Measurements from ENCODE around the gene CFAP97D1.
A peak's percentile ranks its signal among the peaks of the same experiment; 100 is the strongest.

Gene CFAP97D1

DNA sequence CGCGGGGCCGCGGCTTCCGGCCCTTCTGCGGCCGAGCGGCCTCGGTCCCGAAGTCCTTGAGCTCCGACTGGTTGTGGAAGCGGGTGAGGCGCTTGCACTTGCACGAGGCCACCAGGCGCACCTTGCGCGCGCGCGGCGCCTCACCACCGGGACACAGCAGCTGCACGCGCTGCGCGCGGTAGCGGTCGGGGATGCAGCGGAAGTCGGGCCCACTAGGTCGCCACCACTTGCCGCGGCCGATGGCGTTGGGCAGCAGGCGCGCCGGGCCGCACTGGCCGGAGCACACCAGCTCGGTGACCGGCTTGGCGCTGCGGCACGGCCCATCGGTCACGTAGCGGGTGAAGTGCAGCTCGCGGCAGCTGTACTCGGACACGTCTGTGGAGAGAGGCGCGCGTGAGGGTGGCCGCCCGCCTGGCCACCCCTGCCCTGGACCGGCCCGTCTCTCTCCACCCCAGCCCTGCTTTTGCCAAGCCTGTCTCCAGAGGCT is 24.8 kb upstream of the CFAP97D1 start:
- Histone ChIP-seq H3K4me2 (ENCODE audit: insufficient read depth, low read length, poor library complexity, severe bottlenecking) (peak overlapping the region; percentile 78), H3K18ac (ENCODE audit: low read length) (peak overlapping the region; percentile 95), H3K4me3 (ENCODE audit: low read length in 2 of 2) (peak overlapping the region in 1 of 2 donors; percentile 74), H4K8ac (ENCODE audit: low read depth, low read length) (peak overlapping the region; percentile 95), H2AFZ (ENCODE audit: low read length) (peak overlapping the region; percentile 53), H3K79me1 (ENCODE audit: low read depth, low read length) (no peaks in the 10 kb centered on the region), H2BK5ac (ENCODE audit: low read length) (no peak overlapping the region), H3K14ac (ENCODE audit: low read length) (peak overlapping the region; percentile 91), H3K27me3 (ENCODE audit: control insufficient read depth in 3 of 3, insufficient read depth in 3 of 3, low read depth in 1 of 3, low read length in 3 of 3) (peaks cover 0 to 81% (median 34%) of the 10 kb centered on the region in 3 experiments), H3K23ac (ENCODE audit: low read depth, low read length, poor library complexity) (peak overlapping the region; percentile 56), H2BK120ac (ENCODE audit: low read depth, low read length) (peak overlapping the region; percentile 35), H2BK15ac (ENCODE audit: low read length) (no peak overlapping the region), H3K4ac (ENCODE audit: low read length) (peak overlapping the region; percentile 7), H2AK5ac (ENCODE audit: low read depth, low read length) (no peak overlapping the region), H3K4me1 (ENCODE audit: control insufficient read depth in 2 of 2, insufficient read depth in 1 of 2, low read depth in 1 of 2, low read length in 2 of 2) (peaks cover 4 to 6% of the 10 kb centered on the region in 2 donors), H4K91ac (ENCODE audit: low read depth, low read length, poor library complexity) (no peak overlapping the region), H2BK12ac (ENCODE audit: low read length) (peak overlapping the region; percentile 48), H3K9ac (ENCODE audit: low read depth, low read length, poor library complexity) (peak overlapping the region; percentile 24), H3K9me3 (replicated peaks in 1 of 2; ENCODE audit: control insufficient read depth in 2 of 2, insufficient read depth in 1 of 2, low read depth in 1 of 2, low read length in 2 of 2) (no peaks in the 10 kb centered on the region), H3K36me3 (replicated peaks in 1 of 2; ENCODE audit: control insufficient read depth in 2 of 2, insufficient read depth in 2 of 2, low read length in 2 of 2) (no peaks in the 10 kb centered on the region), H3K27ac (replicated peaks; ENCODE audit: low read length) (no peak overlapping the region)
- peak; percentile 45 for DNase-seq (ENCODE audit: low spot score)
- no CpG with 5 or more reads among the region's 60 CpGs for WGBS, 2 donors (ENCODE audit: extremely low coverage in 2 of 2, insufficient read length in 2 of 2, insufficient replicate concordance in 1 of 2)

DNA sequence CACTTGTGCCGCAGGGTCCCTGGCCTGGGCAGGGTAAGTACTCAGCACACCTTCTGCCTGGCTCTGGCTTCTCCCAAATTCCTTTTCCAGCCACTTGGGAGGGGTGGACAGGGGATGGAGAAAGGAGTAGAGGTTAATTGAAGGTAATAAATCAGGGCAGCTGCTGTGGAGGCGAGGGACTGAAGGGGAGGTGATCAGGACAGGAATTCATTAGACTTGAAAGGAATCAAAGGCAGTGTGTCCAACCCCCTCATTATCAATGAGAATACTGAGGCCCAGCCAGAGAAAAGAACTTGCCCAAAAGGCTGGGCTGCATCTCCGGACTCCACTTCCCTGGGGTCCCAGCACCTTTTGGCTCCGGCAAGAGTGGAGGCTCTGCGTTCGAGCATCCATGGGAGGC is 24.0 kb upstream of the CFAP97D1 start:
- no peak overlapping the region for H2BK5ac ChIP-seq (ENCODE audit: low read length)
- DNase-seq (ENCODE audit: low spot score), result no peak
- H3K9me3 ChIP-seq (replicated peaks in 1 of 2; ENCODE audit: control insufficient read depth in 2 of 2, insufficient read depth in 1 of 2, low read depth in 1 of 2, low read length in 2 of 2), result no peaks in the 10 kb centered on the region
- no peak overlapping the region for H3K14ac ChIP-seq (ENCODE audit: low read length)
- H3K23ac ChIP-seq (ENCODE audit: low read depth, low read length, poor library complexity), result no peak overlapping the region
- no peak overlapping the region for H3K4ac ChIP-seq (ENCODE audit: low read length)
- WGBS, 2 donors (ENCODE audit: extremely low coverage in 2 of 2, insufficient read length in 2 of 2, insufficient replicate concordance in 1 of 2), result no CpG with 5 or more reads among the region's 6 CpGs
- H3K36me3 ChIP-seq (replicated peaks in 1 of 2; ENCODE audit: control insufficient read depth in 2 of 2, insufficient read depth in 2 of 2, low read length in 2 of 2), result no peaks in the 10 kb centered on the region
- H2BK15ac ChIP-seq (ENCODE audit: low read length), result no peak overlapping the region
- H3K18ac ChIP-seq (ENCODE audit: low read length), result no peak overlapping the region
- H2BK120ac ChIP-seq (ENCODE audit: low read depth, low read length), result no peak overlapping the region
- H3K27me3 ChIP-seq (ENCODE audit: control insufficient read depth in 3 of 3, insufficient read depth in 3 of 3, low read depth in 1 of 3, low read length in 3 of 3), result peaks cover 0 to 74% (median 34%) of the 10 kb centered on the region in 3 experiments
- no peak overlapping the region for H4K8ac ChIP-seq (ENCODE audit: low read depth, low read length)
- no peak overlapping the region for H4K91ac ChIP-seq (ENCODE audit: low read depth, low read length, poor library complexity)
- H2AFZ ChIP-seq (ENCODE audit: low read length), result no peak overlapping the region
- no peak overlapping the region for H3K4me2 ChIP-seq (ENCODE audit: insufficient read depth, low read length, poor library complexity, severe bottlenecking)
- no peak overlapping the region for H3K9ac ChIP-seq (ENCODE audit: low read depth, low read length, poor library complexity)
- no peak overlapping the region for H2AK5ac ChIP-seq (ENCODE audit: low read depth, low read length)
- no peak overlapping the region for H3K27ac ChIP-seq (replicated peaks; ENCODE audit: low read length)
- H2BK12ac ChIP-seq (ENCODE audit: low read length), result no peak overlapping the region
- peaks cover 4 to 6% of the 10 kb centered on the region in 2 donors for H3K4me1 ChIP-seq (ENCODE audit: control insufficient read depth in 2 of 2, insufficient read depth in 1 of 2, low read depth in 1 of 2, low read length in 2 of 2)
- H3K4me3 ChIP-seq (ENCODE audit: low read length in 2 of 2), result no peak overlapping the region
- H3K79me1 ChIP-seq (ENCODE audit: low read depth, low read length), result no peaks in the 10 kb centered on the region

DNA sequence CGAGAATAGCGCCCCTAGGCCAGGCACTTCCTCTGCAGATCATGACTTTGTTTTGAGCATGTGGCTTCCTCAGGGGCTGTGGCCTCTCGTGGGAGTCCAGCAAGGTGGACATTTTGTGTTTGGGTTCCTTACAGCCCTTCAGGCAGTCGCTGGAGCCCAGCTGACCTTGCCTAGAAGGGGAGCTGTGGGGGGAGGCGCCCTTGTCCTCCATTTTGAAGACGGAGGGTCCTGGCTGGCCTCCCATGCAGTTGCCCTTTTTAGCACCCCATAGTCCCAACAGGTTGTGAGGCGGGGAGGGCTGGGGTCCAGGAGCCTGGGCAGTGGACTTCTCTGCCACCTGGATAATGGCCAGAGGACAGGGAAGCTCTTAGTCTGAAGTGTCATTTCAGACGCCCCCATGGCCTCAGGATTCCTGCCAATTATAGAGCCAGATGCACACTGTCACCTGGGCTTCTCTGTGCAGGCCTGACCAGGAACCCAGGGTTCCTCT is 23.0 kb upstream of the CFAP97D1 start:
- DNase-seq (ENCODE audit: low spot score), result no peak
- H3K9me3 ChIP-seq (replicated peaks in 1 of 2; ENCODE audit: control insufficient read depth in 2 of 2, insufficient read depth in 1 of 2, low read depth in 1 of 2, low read length in 2 of 2), result no peaks in the 10 kb centered on the region
- H3K9ac ChIP-seq (ENCODE audit: low read depth, low read length, poor library complexity), result no peak overlapping the region

GRCh38 chr17:43758086-43758485 is 22.1 kb upstream of the CFAP97D1 start:
- no peak overlapping the region for H3K9ac ChIP-seq (ENCODE audit: low read depth, low read length, poor library complexity)
- H4K91ac ChIP-seq (ENCODE audit: low read depth, low read length, poor library complexity), result no peak overlapping the region
- no peak overlapping the region for H3K27ac ChIP-seq (replicated peaks; ENCODE audit: low read length)
- H3K14ac ChIP-seq (ENCODE audit: low read length), result no peak overlapping the region
- H3K4me3 ChIP-seq (ENCODE audit: low read length in 2 of 2), result no peak overlapping the region
- H2BK120ac ChIP-seq (ENCODE audit: low read depth, low read length), result no peak overlapping the region
- no peak overlapping the region for H3K18ac ChIP-seq (ENCODE audit: low read length)
- no peak overlapping the region for H2BK5ac ChIP-seq (ENCODE audit: low read length)
- no peak for DNase-seq (ENCODE audit: low spot score)
- H3K4ac ChIP-seq (ENCODE audit: low read length), result no peak overlapping the region
- H2AK5ac ChIP-seq (ENCODE audit: low read depth, low read length), result peak overlapping the region; percentile 36
- no peak overlapping the region for H2AFZ ChIP-seq (ENCODE audit: low read length)
- no peak overlapping the region for H3K23ac ChIP-seq (ENCODE audit: low read depth, low read length, poor library complexity)
- H3K79me1 ChIP-seq (ENCODE audit: low read depth, low read length), result no peaks in the 10 kb centered on the region
- WGBS, 2 donors (ENCODE audit: extremely low coverage in 2 of 2, insufficient read length in 2 of 2, insufficient replicate concordance in 1 of 2), result no CpG with 5 or more reads among the region's 6 CpGs
- no peak overlapping the region for H2BK12ac ChIP-seq (ENCODE audit: low read length)
- H3K27me3 ChIP-seq (ENCODE audit: control insufficient read depth in 3 of 3, insufficient read depth in 3 of 3, low read depth in 1 of 3, low read length in 3 of 3), result peaks cover 0 to 63% (median 34%) of the 10 kb centered on the region in 3 experiments
- H3K9me3 ChIP-seq (replicated peaks in 1 of 2; ENCODE audit: control insufficient read depth in 2 of 2, insufficient read depth in 1 of 2, low read depth in 1 of 2, low read length in 2 of 2), result no peaks in the 10 kb centered on the region
- H3K4me1 ChIP-seq (ENCODE audit: control insufficient read depth in 2 of 2, insufficient read depth in 1 of 2, low read depth in 1 of 2, low read length in 2 of 2), result peaks cover 4 to 6% of the 10 kb centered on the region in 2 donors
- H4K8ac ChIP-seq (ENCODE audit: low read depth, low read length), result no peak overlapping the region
- no peaks in the 10 kb centered on the region for H3K36me3 ChIP-seq (replicated peaks in 1 of 2; ENCODE audit: control insufficient read depth in 2 of 2, insufficient read depth in 2 of 2, low read length in 2 of 2)
- peak overlapping the region; percentile 18 for H2BK15ac ChIP-seq (ENCODE audit: low read length)
- no peak overlapping the region for H3K4me2 ChIP-seq (ENCODE audit: insufficient read depth, low read length, poor library complexity, severe bottlenecking)

More for the DNA sequence above, 23.0 kb upstream of the CFAP97D1 start:
- no peak overlapping the region for H2AFZ ChIP-seq (ENCODE audit: low read length)
- peaks cover 4 to 6% of the 10 kb centered on the region in 2 donors for H3K4me1 ChIP-seq (ENCODE audit: control insufficient read depth in 2 of 2, insufficient read depth in 1 of 2, low read depth in 1 of 2, low read length in 2 of 2)
- peak overlapping the region; percentile 36 for H2AK5ac ChIP-seq (ENCODE audit: low read depth, low read length)
- no peak overlapping the region for H3K14ac ChIP-seq (ENCODE audit: low read length)
- WGBS, 2 donors (ENCODE audit: extremely low coverage in 2 of 2, insufficient read length in 2 of 2, insufficient replicate concordance in 1 of 2), result no CpG with 5 or more reads among the region's 8 CpGs
- H3K4ac ChIP-seq (ENCODE audit: low read length), result peak overlapping the region; percentile 30
- H2BK12ac ChIP-seq (ENCODE audit: low read length), result no peak overlapping the region
- no peak overlapping the region for H3K4me3 ChIP-seq (ENCODE audit: low read length in 2 of 2)
- peak overlapping the region; percentile 25 for H3K18ac ChIP-seq (ENCODE audit: low read length)
- peaks cover 0 to 68% (median 34%) of the 10 kb centered on the region in 3 experiments for H3K27me3 ChIP-seq (ENCODE audit: control insufficient read depth in 3 of 3, insufficient read depth in 3 of 3, low read depth in 1 of 3, low read length in 3 of 3)
- H4K8ac ChIP-seq (ENCODE audit: low read depth, low read length), result no peak overlapping the region
- no peak overlapping the region for H2BK5ac ChIP-seq (ENCODE audit: low read length)
- no peaks in the 10 kb centered on the region for H3K36me3 ChIP-seq (replicated peaks in 1 of 2; ENCODE audit: control insufficient read depth in 2 of 2, insufficient read depth in 2 of 2, low read length in 2 of 2)
- no peak overlapping the region for H3K27ac ChIP-seq (replicated peaks; ENCODE audit: low read length)
- H2BK15ac ChIP-seq (ENCODE audit: low read length), result no peak overlapping the region
- no peak overlapping the region for H2BK120ac ChIP-seq (ENCODE audit: low read depth, low read length)
- no peaks in the 10 kb centered on the region for H3K79me1 ChIP-seq (ENCODE audit: low read depth, low read length)
- peak overlapping the region; percentile 8 for H3K23ac ChIP-seq (ENCODE audit: low read depth, low read length, poor library complexity)
- H4K91ac ChIP-seq (ENCODE audit: low read depth, low read length, poor library complexity), result no peak overlapping the region
- no peak overlapping the region for H3K4me2 ChIP-seq (ENCODE audit: insufficient read depth, low read length, poor library complexity, severe bottlenecking)
